HEK293T (cell line): ENCODE data around the gene NT5C2.

ENCODE experiments used
- ARNT ChIP-seq: fragments of 450-650 bp; IDR thresholded peaks from 2 replicates; pipeline ENCODE4 v1.6.1; 2017; ENCODE audit warnings: mild to moderate bottlenecking
- BHLHE40 ChIP-seq: fragments of 450-650 bp; IDR thresholded peaks from 2 replicates; pipeline ENCODE4 v1.6.1; 2016; ENCODE audit warnings: mild to moderate bottlenecking, moderate library complexity, borderline replicate concordance
- ELF4 ChIP-seq: fragments of 450-650 bp; IDR thresholded peaks from 2 replicates; pipeline ENCODE4 v1.6.1; 2017; ENCODE audit warnings: antibody characterized with exemption
- FOXA1 ChIP-seq: fragments of 450-650 bp; IDR thresholded peaks from 2 replicates; pipeline ENCODE4 v1.6.1; 2016; ENCODE audit warnings: mild to moderate bottlenecking
- FOXK2 ChIP-seq: fragments of 450-650 bp; IDR thresholded peaks from 2 replicates; pipeline ENCODE4 v1.6.1; 2016; ENCODE audit warnings: mild to moderate bottlenecking
- FOXM1 ChIP-seq: fragments of 450-650 bp; IDR thresholded peaks from 2 replicates; pipeline ENCODE4 v1.6.1; 2017; ENCODE audit warnings: mild to moderate bottlenecking, borderline replicate concordance
- L3MBTL2 ChIP-seq: fragments of 450-650 bp; conservative IDR thresholded peaks from 2 replicates; pipeline ENCODE4 v1.6.1; 2016; ENCODE audit warnings: mild to moderate bottlenecking
- LEF1 ChIP-seq: fragments of 450-650 bp; IDR thresholded peaks from 2 replicates; pipeline ENCODE4 v1.6.1; 2017; ENCODE audit warnings: mild to moderate bottlenecking, borderline replicate concordance
- NFRKB ChIP-seq: fragments of 450-650 bp; IDR thresholded peaks from 2 replicates; pipeline ENCODE4 v1.6.1; 2016; ENCODE audit warnings: mild to moderate bottlenecking, moderate library complexity
- SP1 ChIP-seq: fragments of 450-650 bp; IDR thresholded peaks from 2 replicates; pipeline ENCODE4 v1.6.1; 2017
- SUZ12 ChIP-seq: fragments of 450-650 bp; IDR thresholded peaks from 2 replicates; pipeline ENCODE4 v1.6.1; 2016; ENCODE audit warnings: mild to moderate bottlenecking
- TARDBP ChIP-seq: fragments of 450-650 bp; IDR thresholded peaks from 2 replicates; pipeline ENCODE4 v1.6.1; 2016
- ZNF384 ChIP-seq: fragments of 450-650 bp; IDR thresholded peaks from 2 replicates; pipeline ENCODE4 v1.6.1; 2016

- TF ChIP-seq SUZ12 (no peak), ARNT (no peak), FOXK2 (no peak), ELF4 (no peak), L3MBTL2 (no peak), LEF1 (no peak), ZNF384 (peak; percentile 99), BHLHE40 (no peak), NFRKB (no peak), FOXA1 (no peak), TARDBP (no peak), FOXM1 (no peak), SP1 (no peak)
Measured at GRCh38 chr10:103188853-103189252, 4.2 kb downstream of the NT5C2 start.
